ENCODE results near the gene PVALB.
A peak's percentile ranks its signal among the peaks of the same experiment; 100 is the strongest.

The PVALB gene

GRCh38 chr22:36809351-36809750 is 7.5 kb downstream of the PVALB start:
- DNase-seq: no peak

DNA sequence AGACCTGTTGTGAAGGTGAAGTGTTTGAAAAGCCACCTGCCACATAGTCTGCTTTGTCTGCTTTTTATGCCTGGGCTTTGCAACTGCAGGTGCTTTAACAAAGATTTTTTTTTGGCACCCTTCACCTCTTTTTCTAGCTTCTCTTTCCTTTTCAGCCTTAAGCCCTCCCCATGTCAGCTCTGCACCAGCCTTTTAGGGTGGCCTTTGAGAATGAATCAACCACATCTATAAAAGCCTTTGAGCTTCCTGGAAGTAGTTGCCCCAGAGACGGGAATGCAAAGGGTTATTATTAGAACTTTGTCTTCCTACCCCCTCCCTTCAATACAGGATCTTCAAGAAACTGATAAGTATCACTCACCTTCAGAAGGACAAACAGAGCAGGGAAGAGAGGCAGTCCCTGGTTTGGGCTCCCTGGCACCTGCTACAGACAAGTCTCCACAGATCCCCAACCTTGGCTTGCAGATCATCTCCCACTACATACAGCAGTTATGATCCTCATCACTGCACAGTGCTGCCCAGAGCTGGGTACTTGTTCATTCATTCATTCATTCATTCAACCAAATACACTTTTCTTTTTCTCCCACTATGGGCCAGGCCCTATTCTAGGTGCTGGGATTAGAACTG is 8.0 kb downstream of the PVALB start:
- no peak for DNase-seq

DNA sequence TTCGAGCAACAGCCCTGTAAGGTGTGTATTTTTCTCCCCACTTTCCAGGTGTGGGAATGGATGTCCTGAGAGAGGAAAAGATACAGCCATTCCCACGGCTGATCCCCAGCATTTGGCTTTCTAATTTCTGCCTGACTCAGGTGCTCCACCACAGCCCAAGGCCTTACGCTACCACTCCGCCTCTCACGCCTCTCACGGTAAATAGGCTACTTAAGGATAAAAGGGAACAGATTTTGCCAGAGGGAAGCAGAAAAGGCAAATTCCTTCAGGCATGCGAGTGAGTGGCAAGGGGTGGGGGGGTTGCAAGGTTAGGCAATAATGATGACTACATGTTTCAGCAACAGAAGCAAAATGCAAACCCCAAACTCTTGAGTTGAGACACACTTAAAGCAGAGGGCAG is 9.2 kb downstream of the PVALB start:
- no peak for DNase-seq

- DNase-seq: no peak
Observed at GRCh38 chr22:36806835-36807234, 10.0 kb downstream of the PVALB start.

- no peak for DNase-seq
Observed at GRCh38 chr22:36803358-36803757, 13.5 kb downstream of the PVALB start.

DNA sequence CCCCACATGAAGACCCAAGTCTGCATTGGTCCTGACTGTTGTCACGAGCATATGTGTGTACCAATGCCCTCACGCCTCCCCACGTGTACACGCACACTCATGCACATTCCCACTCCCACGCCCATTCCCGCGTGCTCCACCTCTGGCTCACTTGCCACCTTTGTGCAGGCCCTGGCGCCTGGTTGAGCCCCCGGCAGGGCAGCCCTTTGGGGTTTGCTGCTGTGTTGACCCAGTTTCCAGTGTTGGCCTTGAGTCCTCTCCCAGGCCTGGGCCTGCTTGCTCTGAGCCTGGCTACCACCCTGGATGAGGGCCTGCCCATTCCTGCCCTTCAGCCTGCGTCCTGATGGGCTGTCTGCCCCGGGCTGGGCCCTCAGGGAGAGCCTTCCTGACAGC is 18.2 kb downstream of the PVALB start:
- no peak for DNase-seq

- DNase-seq: no peak
Observed at GRCh38 chr22:36797911-36798673, 18.7 kb downstream of the PVALB start.

DNA sequence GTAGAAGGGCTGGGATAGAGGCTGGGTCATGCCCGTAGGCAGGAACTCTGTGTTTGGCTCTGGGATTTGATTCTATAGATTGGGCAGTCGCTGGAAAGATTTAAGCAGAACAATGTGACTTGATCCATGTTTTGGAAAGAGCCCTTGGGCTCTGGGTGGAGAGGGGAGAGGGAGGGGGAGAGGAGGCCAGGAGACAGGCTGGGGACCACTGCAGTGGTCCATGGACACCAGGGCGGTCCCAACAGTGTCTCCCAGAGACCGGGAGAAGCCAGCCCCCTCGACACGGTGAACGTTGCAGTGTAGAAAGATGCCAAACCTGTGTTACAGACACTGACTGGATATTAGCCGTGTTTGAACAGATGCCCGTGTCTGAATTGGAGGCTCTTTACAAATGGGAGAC is 19.5 kb downstream of the PVALB start:
- DNase-seq: no peak

DNA sequence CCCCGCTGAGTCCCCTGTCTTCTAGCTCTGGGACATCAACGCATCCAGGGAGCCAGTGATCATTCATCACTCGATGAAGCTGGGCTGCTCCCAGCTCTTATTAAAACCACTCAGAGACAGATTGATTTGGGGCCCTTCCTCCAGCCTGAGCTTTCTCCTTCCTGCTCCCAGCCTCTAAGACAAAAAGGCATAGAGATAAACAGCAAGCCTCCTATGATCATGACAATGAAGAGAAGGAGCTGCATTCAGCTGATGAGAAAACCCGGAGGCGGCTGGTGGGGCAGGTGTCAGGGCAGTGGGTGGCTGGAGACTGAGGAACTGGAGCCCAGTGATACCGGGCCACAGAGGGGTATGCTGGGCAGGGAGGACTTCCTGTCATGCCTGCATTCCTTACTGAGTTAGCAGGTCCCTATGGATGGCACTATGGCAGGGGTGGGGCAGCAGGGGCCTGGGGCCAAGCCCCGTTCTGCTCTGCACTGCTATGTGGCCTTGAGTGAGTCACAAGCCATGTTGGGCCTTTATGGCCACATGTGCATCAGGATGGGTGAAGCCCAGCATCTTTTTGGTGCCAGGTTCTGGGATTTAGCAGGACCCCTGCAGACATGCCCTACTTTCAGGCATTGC is 20.2 kb downstream of the PVALB start:
- no peak for DNase-seq

GRCh38 chr22:36795633-36796032 is 21.2 kb downstream of the PVALB start:
- DNase-seq: no peak

GRCh38 chr22:36790648-36791047 is 26.2 kb downstream of the PVALB start:
- no peak for DNase-seq

DNA sequence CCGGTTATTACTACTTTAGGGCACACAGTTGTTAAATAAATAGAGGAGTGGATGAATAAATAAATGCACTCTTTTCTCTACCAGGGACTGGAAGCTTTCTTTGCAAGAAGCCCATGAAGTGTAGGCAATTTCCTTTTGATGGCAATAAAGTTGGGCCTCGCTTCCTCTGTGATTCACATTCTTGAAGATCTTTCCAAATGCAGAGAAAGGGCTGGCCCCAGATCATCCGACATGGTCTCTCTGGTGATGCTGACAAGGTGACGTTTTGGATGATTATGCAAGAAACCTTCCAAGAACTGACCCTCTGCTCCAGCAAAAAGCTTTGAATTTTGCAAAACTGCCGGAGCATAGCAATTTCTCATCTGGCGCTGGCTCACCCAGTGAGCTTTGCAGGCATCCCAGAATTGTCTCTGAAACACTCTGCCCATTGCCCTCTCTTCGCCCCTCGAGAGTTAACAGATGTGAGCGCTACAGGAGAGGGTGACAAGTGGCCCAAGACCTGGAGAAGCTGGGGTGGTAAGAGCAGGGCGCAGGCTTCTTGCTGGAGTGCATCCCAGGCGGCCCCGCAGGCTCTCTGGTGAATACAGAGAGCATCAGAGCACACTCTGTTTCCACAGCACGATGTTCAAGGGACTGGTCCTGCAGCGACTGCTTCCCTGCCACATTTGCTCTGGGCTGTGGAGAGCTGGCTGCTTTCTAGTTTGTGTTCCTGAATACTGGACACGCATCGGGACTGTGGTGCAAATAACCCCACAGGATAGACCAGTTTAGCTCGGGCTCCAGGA is 29.4 kb downstream of the PVALB start:
- no peak for DNase-seq

DNA sequence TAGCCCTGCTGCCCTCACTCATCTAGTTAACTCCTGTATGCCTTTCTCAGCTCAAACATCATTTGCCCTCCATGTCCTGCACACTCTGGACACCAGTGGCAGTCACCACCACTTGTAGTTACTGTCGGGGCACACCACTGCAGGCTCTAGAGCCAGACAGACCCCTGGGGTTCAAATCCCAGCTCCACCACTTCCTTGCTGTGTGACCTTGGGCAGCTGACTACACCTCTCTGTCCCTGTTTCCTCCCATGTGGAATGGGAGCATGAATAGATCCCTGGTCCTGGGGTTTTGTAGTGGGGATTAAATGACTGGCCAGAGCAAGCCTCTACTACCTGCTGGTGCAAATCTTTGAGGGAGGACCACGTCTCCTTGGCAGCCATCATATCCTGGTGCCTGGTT is 33.1 kb downstream of the PVALB start:
- no peak for DNase-seq

GRCh38 chr22:36781656-36782627 is 34.9 kb downstream of the PVALB start:
- DNase-seq: peak; percentile 85 to 88

DNA sequence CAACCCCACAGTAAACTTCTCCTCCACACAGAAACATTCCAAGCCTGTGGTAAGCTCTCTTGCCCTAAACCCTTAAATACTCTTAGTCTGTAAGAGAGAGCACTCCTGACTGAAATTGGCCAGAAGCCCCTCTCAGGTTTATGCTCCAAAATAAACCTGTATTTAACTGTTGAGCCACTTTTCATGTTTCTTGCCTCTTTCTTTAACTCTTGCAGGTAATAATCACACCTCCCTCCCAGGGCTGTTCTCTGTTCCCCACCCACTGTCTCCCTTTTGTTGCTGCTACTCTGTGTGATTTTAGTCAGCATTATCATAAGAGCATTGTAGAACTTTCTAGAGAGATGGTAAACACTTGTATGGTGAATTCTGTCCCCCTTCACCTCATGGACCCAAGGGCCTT is 38.8 kb downstream of the PVALB start:
- no peak for DNase-seq

DNA sequence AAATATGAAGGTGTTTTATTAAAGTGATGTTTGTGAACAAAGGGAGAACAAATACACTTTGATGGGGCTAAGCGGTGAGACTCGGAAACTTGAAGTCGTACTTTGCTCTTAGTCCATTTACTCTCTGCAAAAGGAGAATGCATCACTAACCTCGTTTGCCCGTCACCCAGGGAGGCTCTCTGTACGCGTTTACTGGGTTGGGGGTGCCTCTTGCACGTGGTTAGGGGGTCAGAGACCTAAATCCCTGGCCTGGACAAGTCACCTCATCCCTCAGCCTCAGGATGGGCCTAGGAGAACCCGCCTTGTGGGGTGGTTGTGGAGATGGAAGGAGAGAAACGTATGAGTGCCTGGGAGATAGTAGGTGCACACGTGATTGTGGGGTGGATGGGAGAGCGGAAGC is 40.1 kb downstream of the PVALB start:
- no peak for DNase-seq

DNA sequence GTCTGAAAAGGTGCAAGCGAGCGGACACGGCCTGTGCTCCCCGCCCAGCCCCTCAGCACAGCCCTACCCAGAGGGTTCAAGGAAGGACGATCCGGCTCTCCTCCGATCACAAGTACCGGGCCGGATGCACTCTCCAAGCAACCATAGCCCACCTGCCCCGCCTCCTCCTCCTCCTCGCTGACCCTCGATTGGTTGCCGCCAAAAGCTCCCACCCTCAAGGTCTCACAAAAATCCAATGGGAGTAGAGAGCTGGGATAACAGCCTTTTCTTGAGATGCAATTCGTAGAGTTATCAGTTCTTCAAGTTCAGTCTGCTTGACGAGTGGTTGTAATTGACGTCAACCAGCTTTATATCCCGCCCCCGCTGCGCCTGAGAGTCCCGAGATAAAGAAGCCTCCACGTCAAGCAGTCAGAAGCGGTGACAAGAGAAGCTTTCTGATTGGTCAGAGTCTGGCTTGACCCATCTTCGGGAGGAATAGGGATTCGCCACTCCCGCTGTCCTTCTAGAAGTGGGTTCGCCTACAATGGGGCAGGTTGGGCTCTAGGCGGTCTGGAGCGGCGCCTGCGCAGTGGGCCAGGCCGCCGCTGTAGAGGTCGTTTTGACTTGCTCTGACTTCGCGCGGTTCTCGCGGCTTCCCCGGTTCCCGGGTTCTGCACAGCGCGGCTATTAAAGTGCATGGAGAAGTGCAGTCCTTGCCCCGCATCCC is 40.7 kb downstream of the PVALB start, which contains the start of gene IFT27:
Gene IFT27, minus strand, starts transcription at position 156 of the 706 bp plus-strand sequence. CDS start 412 bp downstream, outside the sequence.
- peak; percentile 100 for DNase-seq

GRCh38 chr22:36775586-36775963 is 41.3 kb downstream of the PVALB start:
- DNase-seq: peak; percentile 57

GRCh38 chr22:36773935-36774334 is 42.9 kb downstream of the PVALB start:
- DNase-seq: peak in 1 of 2 donors; percentile 17

- DNase-seq: no peak
Observed at GRCh38 chr22:36772451-36772850, 44.4 kb downstream of the PVALB start.

- no peak for DNase-seq
Observed at GRCh38 chr22:36771356-36772063, 45.3 kb downstream of the PVALB start.

Measured in CD4-positive, alpha-beta T cell treated with Interleukin-4 for 1 hour (primary cell).